ENCODE results near the gene SEMA4D.

The SEMA4D gene

GRCh38 chr9:89528540-89528939 is 30.6 kb upstream of the SEMA4D start:
- DNase-seq = no peak

DNA sequence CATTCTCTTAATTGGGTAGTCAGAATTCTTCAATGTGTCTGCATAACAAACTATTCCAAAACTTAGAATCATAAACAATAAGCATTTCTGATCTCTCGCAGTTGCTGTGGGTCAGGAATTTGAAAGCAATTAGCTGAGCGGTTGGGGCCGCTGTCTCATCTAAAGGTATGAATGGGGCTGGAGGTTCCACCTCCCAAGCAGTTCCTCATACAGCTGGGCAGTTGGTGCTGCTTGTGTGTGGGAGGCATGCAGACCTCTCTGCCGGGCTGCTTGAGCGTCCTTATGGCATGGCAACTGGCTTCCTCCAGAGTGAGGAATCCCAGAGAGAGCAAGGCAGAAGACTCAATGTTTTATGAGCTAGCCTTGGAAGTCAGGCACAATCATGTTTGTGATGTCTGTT is 30.2 kb upstream of the SEMA4D start:
- no peak for DNase-seq

DNA sequence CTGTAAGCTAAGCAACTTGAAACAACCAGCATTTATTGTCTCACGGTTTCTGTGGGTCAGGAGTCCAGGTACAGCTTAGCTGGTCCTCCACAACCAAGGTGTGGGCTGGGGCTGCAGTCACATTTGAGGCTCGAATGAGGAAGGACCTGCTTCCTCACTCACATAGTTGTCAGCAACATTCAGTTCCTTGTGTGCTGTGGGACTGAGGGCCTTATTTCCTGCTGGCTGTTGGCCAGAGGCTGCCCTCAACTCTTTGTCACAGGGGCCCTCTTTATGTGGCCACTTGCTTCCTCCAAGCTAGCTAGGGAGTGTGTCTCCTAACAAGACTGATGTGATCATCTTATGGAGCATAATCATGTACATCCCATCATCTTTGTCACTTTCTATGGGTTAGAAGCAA is 29.2 kb upstream of the SEMA4D start:
- peak; percentile 29 for DNase-seq

GRCh38 chr9:89526667-89527066 is 28.8 kb upstream of the SEMA4D start:
- no peak for DNase-seq

DNA sequence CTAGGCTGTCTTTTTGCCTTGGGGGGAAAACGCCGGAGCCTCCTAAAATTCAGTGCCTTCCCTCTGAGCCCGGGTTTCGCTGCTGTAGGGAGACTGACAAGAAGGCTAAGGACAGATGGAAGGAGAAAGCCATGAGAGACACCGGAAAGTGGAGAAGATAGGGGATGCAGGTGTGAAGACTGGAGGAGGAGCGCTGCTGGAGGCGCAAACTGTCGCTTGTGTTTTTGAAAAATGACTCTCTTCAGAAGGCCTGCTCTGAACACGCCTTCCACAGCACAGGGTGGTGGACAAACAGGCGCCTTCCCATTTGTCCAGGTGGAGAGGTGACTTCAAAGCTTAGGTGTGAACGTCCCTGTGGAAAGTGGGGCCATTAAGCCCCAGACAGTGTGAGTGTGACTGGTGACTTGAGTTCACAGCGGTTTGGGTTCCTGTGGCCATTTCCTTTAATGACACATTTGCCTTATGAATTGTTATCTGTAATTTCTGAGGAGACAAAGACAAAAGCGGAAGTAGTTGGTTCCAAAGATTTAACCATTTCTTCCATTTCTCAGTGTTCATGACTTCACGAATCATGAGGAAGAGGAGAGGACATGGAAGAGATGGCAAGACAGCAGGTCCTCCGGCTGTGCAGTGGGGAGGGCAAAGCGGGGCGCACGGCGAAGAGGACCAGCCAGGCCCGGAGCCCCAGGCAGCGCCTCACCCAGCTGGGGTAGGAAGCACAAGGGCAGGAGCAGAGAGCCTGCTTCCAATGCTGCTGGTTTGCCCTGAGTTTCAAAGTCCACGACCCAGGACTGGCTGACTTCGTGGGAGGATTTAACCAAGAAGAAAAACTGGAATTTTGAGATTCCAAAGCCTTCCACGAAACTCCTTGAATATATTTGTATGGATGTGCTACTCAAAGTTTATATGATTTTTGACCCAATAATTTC is 27.8 kb upstream of the SEMA4D start:
- DNase-seq = no peak

GRCh38 chr9:89524963-89525362 is 27.1 kb upstream of the SEMA4D start:
- no peak for DNase-seq

- DNase-seq = no peak
Measured at GRCh38 chr9:89523948-89524347, 26.0 kb upstream of the SEMA4D start.

DNA sequence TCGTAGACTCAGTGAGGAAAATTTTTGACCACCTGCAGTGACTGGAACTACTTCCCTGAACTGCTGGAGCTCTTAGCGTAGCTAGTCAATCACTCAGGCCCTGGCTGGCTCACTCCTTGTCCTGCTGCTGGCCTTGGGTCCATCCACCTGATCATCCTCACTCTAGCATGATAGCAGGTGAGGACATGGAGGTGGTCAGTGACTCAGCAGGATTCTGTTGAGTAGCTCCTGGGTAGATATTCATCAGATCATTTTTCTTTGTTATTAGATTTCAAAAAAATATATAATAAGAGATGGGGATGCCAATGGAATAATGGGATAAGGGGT is 25.0 kb upstream of the SEMA4D start:
- DNase-seq = no peak

- peak; percentile 73 for DNase-seq
Measured at GRCh38 chr9:89522261-89522958, 24.5 kb upstream of the SEMA4D start.

DNA sequence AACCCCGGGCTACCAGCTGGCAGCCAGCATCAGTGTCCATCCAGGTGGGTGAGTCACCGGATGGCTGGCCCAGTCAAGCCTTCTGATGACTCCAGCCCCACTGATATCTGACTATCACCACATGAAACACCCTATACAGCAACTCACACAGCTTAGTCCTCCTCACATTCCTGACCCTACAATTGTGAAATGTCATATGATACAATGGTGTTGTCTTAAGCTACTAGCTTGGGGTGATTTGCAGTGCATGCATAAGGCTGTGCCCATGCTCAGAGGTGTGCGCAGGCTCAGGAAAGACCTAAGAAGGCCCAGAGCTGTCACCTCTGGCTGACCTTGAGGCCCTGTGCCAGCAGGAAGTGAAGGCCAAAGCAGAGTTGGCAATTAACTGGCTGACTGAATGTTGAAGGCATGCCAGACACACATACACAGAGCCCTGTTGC is 21.5 kb upstream of the SEMA4D start:
- DNase-seq = no peak

DNA sequence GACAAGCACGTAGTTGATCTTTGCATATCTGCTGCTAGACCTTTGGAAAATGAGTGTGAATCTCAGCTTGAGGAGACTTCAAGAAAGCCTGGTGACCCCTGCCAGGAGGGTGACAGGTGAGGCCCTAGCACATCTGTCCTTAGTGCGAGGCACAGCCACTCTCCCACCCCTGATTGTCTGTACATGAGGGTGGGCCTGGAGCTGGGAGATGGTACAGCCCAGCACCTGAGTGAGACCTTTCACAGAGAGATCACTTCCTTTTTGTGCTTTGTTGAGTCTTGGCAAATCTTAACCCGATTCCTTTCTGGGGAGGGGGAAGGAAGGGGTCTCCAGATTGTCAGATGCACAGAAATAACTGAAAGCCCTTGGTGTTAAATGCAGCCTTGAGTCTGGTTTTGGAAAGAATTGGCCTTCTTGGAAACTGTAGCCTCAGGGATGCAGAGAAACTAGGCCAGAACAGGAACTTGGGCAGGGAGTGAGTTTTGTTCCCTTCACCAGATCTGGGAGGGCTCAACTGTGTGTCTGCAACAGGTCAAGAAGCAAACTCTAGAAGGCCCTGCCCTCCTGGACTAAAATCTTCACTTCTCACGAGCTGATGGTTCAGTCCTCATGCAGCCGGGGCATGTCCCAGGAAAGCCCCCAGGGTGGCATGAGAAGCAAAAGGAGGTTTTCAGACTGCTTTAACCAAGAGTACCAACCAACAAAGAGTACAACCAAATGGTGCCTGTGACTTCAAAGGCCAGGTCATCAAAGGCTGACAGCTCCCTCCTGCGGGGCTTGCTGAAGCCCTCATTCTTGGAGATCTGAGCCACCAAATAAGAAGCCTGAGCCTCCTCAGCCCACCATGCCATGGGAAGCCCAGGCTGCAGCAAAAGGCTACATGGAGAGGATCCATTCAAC is 20.8 kb upstream of the SEMA4D start:
- no peak for DNase-seq

- DNase-seq = no peak
Measured at GRCh38 chr9:89515416-89515815, 17.5 kb upstream of the SEMA4D start.

DNA sequence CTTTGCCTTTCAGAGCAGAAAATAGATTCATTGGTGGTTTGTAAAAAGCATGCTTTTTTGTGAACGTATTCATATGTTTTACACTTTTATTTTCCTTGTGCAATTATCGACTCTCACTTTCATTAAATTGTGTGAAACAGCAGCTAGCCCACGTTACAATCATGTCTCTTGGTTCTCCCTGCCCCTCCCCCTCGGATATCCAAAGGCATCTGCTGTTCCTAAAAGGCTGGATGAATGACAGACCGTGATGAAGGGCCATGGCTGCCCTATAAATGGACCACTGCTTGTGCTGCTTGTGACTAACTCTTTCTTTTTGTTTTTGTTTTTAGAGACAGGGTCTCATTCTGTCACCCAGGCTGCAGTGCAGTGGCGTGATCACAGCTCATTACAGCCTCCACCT is 17.0 kb upstream of the SEMA4D start:
- DNase-seq = no peak

DNA sequence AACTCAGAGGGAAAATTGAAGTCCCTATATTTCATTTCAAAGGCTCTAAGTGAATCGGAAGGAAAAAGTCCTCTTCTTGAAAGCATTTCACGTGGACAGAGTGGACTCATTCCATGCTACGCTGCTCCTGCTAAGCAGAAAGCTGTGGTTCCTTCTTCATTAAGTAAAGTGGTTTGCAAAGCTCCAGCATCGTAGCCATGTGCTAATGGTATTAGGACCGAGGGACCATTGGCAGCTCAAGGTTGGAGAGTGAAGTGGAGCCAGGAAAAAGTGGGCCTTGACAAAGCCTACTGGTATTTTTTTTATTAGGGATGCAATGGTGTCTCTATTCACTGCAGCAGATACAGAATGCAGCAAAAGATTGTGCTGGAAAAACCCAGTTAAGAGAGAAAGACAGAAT is 16.4 kb upstream of the SEMA4D start:
- DNase-seq = no peak

DNA sequence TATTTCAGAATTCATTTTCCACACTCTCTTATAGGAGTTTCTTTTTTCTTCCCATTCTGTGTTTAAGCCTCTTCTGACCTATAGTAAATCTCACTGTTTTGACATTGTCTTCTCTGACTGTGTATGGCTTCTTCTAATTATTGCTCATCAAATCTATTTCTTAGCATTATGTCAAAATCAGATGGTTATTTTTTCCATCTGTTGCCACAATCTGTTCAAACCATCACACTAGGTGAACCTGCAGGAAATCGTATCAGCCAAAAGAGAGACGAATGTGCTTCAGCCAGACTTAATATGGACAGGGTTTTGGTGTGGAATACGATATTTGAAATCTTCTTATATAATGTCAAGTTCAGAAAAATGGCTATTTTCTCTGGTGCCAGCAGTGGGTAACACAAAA is 15.9 kb upstream of the SEMA4D start:
- DNase-seq = no peak

DNA sequence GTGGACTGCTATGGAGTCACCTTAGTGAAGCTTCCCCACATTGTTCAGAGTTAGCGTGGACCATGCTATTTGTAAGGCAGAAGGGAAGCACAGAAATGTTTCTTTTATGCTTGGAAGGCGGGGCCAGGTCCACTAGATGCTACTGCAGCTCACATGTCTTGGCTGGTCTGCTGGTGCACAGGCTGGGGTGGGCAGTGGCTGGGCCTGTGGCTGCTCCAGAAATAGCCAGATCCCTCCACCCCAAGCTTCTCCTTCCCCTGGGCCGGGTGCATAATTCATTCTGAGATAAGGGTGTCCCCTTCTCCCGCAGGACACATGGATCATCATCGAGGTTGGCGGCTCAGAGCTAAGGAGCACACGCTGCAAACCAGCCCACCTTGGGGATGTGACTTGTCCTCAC is 14.5 kb upstream of the SEMA4D start:
- no peak for DNase-seq

DNA sequence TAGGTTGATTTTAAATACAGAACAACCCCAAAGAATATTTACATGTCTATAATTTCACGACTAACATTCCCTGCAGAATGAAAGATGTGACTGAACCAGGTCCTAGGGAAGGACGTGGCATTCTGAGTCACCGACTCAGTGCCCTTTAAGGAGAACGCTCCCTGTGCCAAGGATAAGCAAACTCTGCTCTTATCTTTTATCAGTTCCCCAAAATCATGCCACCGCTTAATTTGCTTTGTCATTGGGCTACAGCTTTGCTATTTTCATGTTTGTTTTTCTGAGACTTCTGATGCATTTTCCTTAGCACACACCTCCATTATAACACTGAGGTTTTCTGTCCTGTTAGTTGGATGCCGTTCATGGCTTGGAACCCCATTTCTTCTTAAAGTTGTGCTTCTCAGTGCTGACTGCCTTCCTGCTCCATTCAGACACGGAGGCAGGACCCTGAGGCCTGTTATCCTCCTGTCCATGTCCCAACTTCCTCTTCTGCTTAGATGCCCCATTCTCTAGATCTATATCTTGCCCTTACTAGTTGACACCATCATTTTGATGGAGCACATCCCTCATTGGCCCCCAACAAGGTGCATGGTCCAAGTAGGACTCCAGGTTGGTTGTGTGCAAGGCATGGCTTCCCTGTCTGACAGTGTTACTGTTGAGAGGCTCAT is 11.2 kb upstream of the SEMA4D start:
- no peak for DNase-seq

- no peak for DNase-seq
Measured at GRCh38 chr9:89505911-89506310, 8.0 kb upstream of the SEMA4D start.

DNA sequence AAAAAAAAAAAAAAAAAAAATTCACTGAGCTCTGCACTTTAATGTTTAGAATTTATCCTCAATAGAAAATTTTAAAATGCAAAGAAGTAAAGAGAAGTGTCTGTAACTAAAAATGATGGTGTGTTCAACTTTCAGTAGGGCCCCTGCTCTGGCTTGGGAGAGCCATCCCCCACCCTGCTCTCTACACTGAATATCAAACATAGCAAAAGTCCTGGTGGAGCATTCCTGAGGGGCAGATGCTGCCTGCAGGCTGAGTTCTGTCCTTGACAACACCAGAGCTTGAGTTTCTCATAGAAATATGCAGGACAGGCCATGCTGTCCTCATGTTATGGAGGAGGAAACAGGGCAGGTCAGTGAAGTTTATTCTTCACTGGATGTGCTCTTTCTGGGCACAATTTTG is 7.1 kb upstream of the SEMA4D start:
- DNase-seq = no peak

DNA sequence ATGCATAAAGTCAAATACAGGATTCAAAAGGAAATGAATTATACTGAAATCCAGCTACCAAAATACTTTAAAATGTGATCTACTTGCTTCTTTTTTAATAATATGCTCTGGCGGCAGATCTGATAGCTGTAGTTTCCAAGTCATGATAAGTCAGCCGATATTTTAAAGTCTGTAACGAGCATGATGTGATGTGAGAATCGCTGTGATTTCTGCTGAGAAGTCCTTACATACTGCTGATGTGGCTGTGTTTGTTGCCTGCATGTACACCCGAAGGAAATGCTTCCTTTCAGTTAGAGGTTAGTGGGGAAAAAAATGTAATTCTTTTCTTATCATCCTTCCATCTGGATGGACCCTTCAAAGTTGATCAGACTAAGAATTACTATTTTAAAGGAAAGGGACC is 4.8 kb upstream of the SEMA4D start:
- no peak for DNase-seq

DNA sequence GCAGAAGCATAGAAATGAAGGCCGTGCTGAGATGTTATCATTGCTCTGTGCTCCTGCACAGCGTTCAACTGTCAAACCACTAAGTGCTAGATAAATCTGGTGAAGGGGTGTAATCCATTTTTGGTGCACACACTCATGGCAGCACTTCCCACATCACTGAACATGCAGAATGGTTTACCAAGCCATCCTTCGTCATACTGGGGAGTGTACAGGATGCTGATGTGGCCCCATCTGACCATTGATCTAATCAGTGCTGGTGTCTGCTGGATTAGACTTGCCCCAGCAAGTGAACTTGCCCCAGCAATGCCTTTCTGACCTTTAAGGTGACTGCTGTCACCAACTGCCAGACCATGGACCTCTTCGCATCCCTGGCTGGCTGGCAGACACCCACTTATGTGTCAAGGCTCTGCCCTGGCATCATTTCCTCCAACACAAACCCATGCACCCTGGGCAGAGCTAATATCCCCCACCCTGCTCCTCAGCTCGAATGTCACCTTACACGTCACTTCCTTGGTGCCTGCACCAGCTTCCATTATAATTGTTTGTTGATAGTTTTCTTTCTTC is 4.2 kb upstream of the SEMA4D start:
- DNase-seq = peak; percentile 62

- DNase-seq = no peak
Measured at GRCh38 chr9:89501311-89501898, 3.5 kb upstream of the SEMA4D start.

All from stimulated activated CD8-positive, alpha-beta memory T cell treated with anti-CD3 and anti-CD28 coated beads, Interleukin-4, amount 100 ng/mL, for 48 hours (primary cell).